SHP77 treated with DMSO at 0.1 percent for 48 hours (cell line): ENCODE data around the gene PLXNA2.

Experiments used
- DNase-seq: peaks from one replicate; lab custom pipeline; 2025; lab: John Stamatoyannopoulos, UW

The PLXNA2 gene

DNA sequence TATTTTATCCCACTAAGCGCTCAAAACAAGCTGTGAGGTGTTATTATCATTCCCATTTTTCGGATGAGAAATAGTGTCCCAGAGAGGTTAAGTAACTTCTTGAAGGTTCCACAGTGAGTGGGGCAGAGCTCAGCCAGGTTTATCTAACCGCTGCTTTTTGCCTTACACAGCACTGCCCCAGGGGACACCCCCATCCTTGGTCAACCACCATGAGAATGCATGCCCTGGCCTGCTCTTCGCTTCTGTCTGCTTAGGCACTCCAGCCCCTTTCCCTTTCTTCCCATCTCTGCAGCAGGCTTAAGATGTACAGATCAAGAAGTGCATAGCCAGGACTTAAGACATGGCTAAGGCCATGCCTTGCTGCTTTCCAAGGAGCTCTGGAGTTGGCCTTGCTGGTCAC lies 174.3 kb downstream of the PLXNA2 start:
- DNase-seq = no peak

DNA sequence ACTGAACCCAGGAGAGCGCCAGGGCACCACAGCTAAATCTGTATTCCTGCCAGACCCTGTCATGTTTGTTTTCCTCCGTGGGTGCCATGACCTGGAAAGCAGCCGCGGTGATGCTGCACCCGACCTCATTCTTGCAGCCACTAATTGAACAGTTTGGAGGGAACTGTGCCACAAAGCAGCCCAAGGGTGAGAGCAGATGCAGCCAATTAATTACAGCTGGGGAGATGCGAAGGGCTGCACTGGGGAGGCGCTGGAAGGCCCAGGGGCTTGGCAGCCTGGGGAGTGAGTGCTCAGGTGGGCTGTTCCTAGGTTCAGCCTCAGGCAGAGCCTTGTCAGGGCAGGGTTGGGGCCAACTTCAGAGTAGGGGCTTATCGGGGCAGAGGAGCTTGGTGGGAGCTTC lies 174.9 kb downstream of the PLXNA2 start:
- DNase-seq = no peak

DNA sequence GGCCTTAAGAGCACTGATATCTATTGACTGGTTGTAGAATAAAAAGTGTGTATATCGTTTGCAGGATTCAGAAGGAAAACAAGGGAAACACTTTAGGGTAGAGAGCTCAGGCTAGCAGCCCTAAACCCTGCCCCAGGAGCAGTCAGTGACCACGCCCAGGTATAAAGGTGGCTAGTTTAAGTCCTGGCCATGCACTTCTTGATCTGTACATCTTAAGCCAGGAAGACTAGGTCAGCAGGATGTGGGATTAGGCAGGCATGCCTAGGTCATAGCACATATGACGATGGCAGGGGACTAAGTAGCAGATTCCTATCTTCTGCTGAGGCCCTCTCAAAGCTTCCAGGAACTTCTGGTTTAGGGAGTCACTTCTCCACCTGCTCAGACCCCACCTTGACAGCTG lies 175.3 kb downstream of the PLXNA2 start:
- DNase-seq = no peak

GRCh38 chr1:208068407-208068806 lies 175.8 kb downstream of the PLXNA2 start:
- no peak for DNase-seq

DNA sequence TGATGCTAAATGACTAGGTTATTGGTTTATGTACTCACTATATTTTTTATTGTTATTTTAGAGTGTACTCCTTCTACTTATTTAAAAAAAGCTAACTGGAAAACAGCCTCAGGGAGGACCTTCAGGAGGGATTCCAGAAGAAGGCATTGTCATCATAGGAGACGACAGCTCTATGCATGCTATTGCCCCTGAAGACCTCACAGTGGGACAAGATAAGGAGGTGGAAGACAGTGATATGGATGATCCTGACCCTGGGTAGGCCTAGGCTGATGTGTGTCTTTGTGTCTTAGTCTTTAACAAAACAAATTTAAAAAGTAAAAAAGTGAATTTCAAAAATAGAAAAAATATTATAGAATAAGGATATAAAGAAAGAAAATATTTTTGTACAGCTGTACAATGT lies 177.6 kb downstream of the PLXNA2 start:
- no peak for DNase-seq

DNA sequence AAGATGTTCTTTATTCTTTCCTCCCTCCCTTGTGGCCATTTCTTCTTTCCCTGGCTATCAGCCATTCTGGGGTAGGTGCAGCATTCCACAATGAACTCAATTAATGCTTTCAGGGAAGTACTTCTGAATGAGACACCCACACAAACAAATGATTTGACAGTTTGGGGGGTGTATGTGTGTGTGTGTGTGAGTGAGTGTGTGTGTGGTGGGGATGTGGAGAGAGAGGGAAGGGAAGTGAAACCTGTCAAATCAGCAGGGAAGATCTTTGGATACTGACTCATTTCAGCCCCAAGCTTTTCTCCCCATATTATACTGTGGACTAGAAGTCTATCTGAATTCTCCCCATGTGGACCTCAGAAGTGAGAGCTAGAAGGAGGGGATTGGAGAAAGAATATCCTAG lies 178.3 kb downstream of the PLXNA2 start:
- no peak for DNase-seq

GRCh38 chr1:208061632-208062031 lies 182.6 kb downstream of the PLXNA2 start:
- no peak for DNase-seq

DNA sequence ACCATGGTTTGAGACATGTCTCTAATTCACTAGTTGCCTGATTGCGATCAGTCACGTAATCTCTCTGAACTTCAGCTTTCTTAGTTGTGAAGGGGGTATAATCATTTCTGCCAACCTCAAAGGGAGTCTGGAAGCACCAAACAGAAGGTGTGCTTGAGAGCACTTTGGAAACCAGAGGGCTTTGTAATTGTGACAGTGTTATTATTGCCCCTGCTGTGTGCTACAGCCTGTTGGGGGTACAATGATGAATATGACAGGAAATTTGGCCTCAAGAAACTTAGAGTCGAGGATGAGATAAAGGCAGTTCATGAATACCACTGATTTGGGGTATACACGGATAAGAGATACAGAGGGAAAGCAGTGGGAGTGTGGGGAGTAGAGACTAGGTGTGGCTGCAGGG lies 183.1 kb downstream of the PLXNA2 start:
- DNase-seq = no peak

DNA sequence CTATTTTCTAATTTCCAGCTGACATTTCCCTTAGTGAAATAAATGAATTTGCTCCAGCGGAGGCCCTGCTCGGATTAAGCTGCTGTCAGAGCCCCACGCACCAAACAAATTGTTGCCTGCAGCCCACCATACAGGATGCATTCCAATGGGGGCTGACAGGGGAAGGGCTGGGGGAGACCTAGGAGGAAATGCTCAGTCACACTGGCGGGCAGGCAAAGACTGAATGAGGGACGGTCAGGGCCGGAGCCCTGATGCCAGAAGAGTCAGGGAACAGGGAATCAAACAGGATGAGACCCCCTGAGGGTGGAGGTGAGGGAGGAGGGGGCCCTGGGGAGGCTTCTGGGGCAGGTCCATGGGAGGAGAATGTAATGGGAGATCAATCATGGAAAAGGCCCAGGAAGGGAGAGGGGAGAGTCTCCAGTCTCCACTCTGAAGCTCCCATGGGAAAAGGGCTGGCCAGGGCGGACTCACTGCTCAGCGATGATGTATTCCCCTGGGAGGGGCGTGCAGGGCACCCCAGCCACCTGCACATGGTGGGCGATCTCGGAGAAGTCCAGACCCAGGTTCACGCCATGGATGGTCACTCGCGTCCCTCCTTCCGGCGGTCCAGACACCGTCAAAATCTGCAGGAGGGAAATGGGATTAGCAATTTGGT lies 183.8 kb downstream of the PLXNA2 start:
- no peak for DNase-seq

GRCh38 chr1:208059409-208060001 lies 184.7 kb downstream of the PLXNA2 start:
- no peak for DNase-seq

DNA sequence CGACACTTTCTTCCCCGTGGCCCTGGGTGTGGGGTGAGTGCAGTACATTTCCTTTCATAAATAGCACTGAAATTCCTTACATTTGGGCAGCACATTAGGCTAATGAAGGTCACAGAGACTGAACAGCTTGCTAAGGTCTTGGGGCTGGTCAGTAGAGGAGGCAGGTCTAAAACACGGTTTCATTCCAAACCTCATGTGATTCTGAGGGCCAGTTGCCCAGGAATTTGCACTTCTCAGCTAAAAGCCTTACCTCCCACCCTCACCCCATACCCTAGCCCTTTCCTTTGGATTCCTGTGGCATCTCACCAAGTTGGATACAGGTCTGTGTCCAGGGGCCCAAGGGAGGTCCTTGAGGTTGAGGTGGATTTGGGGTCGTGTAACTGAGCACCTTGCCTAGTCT lies 185.4 kb downstream of the PLXNA2 start:
- no peak for DNase-seq

DNA sequence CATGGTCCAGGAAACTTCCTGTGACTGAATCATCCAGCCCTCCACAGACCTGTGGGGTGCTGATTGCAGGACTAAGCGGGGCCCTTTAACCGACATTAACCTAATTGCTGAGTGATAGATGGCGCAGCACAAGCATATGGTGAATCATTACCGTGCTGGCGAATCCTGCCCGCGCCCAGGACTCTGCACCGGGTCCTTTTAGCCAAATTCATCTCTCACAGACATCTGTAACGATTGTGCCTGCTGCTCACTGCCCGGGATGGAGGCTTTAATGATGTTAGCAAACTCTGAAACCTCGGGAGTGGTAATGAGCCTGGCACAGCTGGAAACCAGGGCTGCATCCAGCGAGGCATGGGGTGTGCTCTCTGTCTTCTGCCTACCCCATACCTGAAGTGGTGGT lies 185.9 kb downstream of the PLXNA2 start:
- DNase-seq = no peak

GRCh38 chr1:208057056-208057455 lies 187.1 kb downstream of the PLXNA2 start:
- no peak for DNase-seq

DNA sequence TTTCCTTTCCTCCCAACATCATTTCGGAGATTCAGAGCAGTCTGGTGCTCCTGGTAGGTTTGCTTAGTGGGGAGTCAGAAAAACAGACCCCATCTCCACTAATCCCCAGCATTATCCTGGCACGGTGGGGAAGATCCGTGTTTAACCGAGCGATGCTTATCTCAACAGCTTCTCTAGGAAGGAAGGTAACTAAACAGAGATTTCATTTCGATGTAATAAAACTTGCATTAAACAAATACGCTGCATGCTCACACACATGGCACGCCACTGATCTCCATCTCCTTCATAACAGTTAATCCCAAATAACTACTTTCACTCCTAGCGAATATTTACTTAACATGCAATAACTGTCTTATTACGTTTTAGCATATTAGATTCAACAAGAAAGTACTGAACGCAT lies 188.6 kb downstream of the PLXNA2 start:
- DNase-seq = no peak

GRCh38 chr1:208054911-208055379 lies 189.2 kb downstream of the PLXNA2 start:
- DNase-seq = no peak

DNA sequence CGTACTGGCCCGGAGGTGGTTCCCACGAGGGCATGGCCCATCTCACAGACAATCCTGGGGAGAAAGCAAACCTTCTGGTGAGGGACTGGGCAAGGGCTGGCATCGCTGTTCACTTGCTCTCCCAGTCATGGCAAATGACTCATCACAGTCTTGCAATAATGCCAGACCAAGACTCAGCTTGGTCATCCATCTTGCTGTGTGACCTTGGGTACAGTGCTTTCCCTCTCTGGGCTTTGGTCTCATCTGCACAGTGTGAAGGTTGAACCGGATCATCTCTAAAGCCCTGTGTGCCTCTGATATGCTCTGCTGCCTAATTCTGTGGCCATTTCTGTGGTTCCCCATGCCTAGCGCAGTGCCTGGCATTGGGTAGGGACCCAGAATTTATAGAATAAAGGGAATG lies 189.7 kb downstream of the PLXNA2 start:
- no peak for DNase-seq

- DNase-seq = no peak
Observed at GRCh38 chr1:208053661-208054060, 190.5 kb downstream of the PLXNA2 start.

DNA sequence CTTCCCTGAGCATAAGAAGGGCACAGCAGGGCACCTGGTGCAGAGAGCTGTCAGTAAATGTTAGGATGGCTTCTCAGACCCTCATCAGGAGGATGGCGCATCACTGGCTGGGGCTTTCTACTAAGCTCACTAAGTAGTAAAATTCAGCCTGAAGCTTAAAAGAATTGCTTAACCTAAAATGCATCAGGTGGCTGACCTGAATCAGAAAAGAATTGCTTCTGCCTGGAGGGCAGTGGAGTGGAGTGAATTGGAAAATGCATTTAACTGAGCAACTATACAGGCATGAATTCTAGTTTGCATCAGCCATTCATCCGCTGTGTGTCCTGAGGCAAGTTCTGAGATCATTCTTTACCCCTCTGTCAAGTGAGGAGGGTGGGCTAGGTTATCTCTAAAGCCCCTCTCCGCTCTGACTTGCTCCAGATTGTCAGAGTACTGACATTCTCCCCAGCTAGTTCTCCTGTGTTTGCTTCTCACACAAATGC lies 191.2 kb downstream of the PLXNA2 start:
- no peak for DNase-seq

DNA sequence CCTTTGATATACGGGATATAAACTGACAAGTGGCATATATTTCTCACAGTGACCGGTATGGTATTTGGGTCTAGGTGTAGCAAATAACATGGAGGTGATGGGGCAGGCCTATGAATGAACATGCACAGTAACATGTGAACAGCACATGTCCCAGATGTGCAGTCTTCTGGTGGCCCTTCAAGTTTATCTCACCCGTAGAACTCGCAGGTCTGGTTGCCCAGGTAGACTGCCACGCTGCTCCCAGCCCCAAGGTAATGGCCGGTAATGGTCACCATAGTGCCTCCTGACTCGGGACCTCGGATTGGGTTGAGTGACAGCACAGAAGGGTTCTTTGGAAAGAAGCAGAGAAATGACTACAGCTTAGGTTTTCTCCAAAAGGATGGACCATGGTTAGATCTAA lies 192.0 kb downstream of the PLXNA2 start:
- no peak for DNase-seq

- no peak for DNase-seq
Observed at GRCh38 chr1:208051651-208052050, 192.5 kb downstream of the PLXNA2 start.

DNA sequence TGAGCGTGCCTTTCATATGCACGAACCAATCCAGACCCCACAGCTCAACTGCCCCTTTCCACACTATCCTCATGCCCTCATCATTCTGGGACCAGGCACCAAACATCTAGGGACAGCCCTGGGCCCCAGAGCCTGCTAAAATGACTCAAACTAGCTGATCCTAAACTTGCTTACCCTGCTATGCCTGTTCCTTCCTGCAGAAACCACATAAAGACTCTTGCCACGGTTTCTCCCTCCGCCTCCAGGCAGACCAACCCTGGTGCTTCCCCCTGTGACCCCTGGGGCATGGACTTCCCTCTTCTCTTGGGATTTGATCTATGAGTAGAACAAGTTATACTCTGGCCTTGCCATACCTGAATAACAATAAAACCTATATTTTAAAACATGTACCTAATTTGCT lies 195.3 kb downstream of the PLXNA2 start:
- no peak for DNase-seq

DNA sequence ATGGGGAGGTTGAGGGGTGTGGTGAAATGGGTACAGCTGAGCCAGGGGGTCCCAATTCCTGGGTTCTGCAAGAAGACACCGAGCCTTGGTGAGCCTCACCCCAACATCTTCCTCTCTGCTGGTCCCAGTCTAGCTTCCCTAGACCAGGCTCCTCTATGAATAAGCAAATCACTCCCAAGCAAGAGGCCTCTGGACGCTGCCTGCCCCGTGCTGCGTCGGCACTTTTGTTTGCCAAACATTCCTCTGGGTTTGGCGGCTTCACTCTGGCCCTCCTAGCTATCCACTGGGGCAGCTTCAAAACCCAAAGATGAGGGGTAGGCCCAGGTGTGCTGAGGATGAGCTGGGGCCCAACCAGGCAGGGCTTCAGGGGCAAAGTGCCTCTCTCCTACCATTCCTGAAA lies 196.2 kb downstream of the PLXNA2 start:
- DNase-seq = no peak

DNA sequence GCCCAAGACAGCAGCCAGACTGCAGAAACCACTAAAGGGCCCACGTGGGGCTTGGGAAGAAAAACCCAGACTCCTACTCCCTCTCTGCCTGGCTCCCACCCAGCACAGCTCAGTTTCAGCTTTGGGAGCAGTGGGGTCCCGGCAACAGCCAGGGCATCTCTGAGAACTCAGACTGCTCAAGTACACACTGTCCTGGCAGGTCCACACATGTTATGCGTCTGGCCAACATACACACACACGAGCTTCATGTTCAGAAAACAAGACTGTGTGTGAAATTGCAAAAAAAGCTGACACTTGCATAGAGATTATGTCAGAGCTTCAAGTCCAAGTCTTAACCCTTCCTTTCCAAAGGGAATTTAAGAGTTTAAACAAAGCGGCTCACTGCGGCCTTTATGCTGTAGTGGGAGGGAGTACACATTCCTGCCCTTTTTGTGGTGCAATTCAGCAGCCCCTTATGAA lies 196.7 kb downstream of the PLXNA2 start:
- DNase-seq = no peak
